ENCODE data around the gene VPS54. TPM values are rescaled to one million over a fixed set of nuclear protein-coding genes. Genes with fewer than 3 reads are reported as not detected.

The VPS54 gene
- total and polyA plus RNA-seq, 5 donors: 8.5 to 14.8 (median 13.3) TPM

GRCh38 chr2:64052463-64053241 is 33.4 kb upstream of the VPS54 start:
- Histone ChIP-seq H3K4me1 (ENCODE audit: control insufficient read depth, insufficient read depth, low read length) (no peaks in the 10 kb centered on the region), H3K27ac (ENCODE audit: low read length) (no peak overlapping the region), H3K4me3 (ENCODE audit: low read length) (no peak overlapping the region), H3K27me3 (ENCODE audit: control insufficient read depth, insufficient read depth) (no peaks in the 10 kb centered on the region), H3K9me3 (ENCODE audit: control insufficient read depth, low read length) (no peaks in the 10 kb centered on the region)
- ATAC-seq (peak; percentile 71 to 92), DNase-seq (no peak)
- intact Hi-C loops (cut with DNase I): loop anchor here in 3 of 4 donors (5.0 to 10.0 kb wide), 4 partner anchors 92 to 432 kb away; partner anchors contain the start of gene PELI1 (in 1 of the 3)
- 76% methylated on average over 3 of the region's 3 CpGs for WGBS

DNA sequence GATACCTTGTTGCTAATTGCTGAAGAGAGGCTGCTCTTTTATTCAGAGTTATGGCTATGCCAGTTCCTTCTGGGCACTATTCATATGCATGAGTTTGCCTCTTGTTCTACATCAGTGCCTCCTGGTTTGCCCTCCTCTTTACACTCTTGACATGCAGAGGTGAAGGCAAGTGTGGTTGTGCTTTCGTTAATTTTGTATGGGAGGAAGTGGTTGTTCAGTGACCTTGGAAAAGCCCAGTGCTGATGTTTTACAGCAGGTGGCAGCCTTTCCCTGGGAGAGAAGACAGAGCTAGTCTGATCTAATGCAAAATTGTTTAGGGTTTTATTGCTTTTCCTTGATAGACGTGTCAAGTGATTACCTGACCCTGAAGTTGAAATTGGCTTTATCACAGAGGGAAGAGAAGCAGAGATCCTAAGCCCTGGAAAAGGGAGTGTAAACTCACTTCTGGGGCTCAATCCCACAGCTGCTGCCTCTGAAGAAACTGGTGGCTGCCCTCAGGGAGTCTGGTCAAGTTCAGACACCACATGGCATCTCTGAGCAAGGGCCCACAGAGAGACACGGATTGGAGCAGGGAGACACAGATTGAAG is 30.5 kb upstream of the VPS54 start:
- Histone ChIP-seq H3K27me3 (ENCODE audit: control insufficient read depth, insufficient read depth) (no peaks in the 10 kb centered on the region), H3K9me3 (ENCODE audit: control insufficient read depth, low read length) (no peaks in the 10 kb centered on the region), H3K4me3 (ENCODE audit: low read length) (no peak overlapping the region), H3K4me1 (ENCODE audit: control insufficient read depth, insufficient read depth, low read length) (no peaks in the 10 kb centered on the region), H3K27ac (ENCODE audit: low read length) (no peak overlapping the region)
- ATAC-seq (peak; percentile 80 to 88), DNase-seq (peak; percentile 45 to 78 (median 75))
- intact Hi-C loops (cut with DNase I): loop anchor here (2.0 to 10.0 kb wide), 6 partner anchors 95 to 438 kb away; partner anchors contain the start of gene PELI1 (in 1 of the 4)
- under 1% methylated on average over 3 of the region's 3 CpGs for WGBS

- Histone ChIP-seq H3K4me1 (ENCODE audit: control insufficient read depth, insufficient read depth, low read length) (no peaks in the 10 kb centered on the region), H3K9me3 (ENCODE audit: control insufficient read depth, low read length) (no peaks in the 10 kb centered on the region), H3K4me3 (ENCODE audit: low read length) (no peak overlapping the region), H3K27me3 (ENCODE audit: control insufficient read depth, insufficient read depth) (no peaks in the 10 kb centered on the region), H3K27ac (ENCODE audit: low read length) (no peak overlapping the region)
- intact Hi-C loops (cut with DNase I): loop anchor here in 2 of 4 donors (5.0 kb wide), 2 partner anchors 281 to 441 kb away; no protein-coding TSS in a partner anchor
- WGBS: 97% methylated on average over 2 of the region's 2 CpGs
- DNase-seq (no peak), ATAC-seq (no peak)
Measured at GRCh38 chr2:64045938-64046337, 26.7 kb upstream of the VPS54 start.

DNA sequence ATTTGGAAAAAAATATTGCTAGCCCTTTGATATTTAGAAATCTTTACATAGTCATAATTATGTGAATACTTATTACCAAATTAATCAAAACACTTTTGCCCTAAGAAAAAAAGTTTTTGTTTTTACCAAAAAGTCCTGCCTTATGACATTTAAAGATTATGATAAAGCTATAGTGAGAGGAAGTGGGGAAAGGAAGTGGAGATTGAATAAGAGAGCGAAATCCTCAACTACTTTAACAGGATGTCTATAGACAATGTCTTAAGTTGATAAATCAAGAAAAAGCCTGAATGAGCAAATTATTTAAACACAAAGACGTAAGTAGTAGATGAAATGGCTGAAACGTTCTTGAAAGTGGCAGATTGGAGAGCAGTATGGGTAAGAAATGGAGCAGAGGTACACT is 20.9 kb upstream of the VPS54 start:
- no peaks in the 10 kb centered on the region for H3K9me3 ChIP-seq (ENCODE audit: control insufficient read depth, low read length)
- no peak overlapping the region for H3K27ac ChIP-seq (ENCODE audit: low read length)
- H3K4me3 ChIP-seq (ENCODE audit: low read length): no peak overlapping the region
- H3K27me3 ChIP-seq (ENCODE audit: control insufficient read depth, insufficient read depth): no peaks in the 10 kb centered on the region
- intact Hi-C loops (cut with DNase I): no loop called here
- no peak for ATAC-seq
- DNase-seq: no peak
- WGBS: 51% methylated on average over 3 of the region's 3 CpGs
- no peaks in the 10 kb centered on the region for H3K4me1 ChIP-seq (ENCODE audit: control insufficient read depth, insufficient read depth, low read length)

DNA sequence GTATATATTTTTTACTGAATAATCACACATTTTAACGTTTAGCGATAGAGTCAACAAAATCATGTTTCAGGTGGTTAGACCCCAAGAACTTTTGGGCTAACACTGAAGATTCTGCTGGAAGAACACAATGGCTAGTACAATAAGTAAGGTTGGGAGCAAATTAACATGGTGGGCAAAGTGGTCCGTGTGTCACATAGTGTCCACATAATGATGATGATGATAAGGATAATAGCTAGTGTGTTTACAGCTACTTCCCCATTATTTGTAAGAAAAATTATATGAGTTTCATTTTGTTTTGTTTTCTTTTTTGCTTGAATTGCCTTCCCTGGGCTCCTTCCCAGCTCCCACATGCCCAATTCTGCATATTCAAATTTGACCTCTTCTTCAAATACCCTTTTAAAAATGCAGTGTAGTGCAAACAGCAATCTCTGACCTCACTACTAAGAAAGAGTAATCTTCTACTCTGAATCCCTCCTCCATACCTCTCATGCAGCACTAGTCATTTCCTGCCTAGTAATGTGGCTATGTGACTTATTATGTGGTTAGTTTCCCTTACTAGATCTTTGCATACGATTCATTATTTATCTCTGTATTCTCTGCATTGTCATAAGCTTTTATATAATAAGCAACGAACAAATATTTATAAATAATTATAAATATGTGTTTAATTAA is 16.9 kb upstream of the VPS54 start:
- ATAC-seq (no peak), DNase-seq (no peak)
- H3K9me3 ChIP-seq (ENCODE audit: control insufficient read depth, low read length): no peaks in the 10 kb centered on the region
- no peaks in the 10 kb centered on the region for H3K4me1 ChIP-seq (ENCODE audit: control insufficient read depth, insufficient read depth, low read length)
- intact Hi-C loops (cut with DNase I): no loop called here
- H3K27me3 ChIP-seq (ENCODE audit: control insufficient read depth, insufficient read depth): no peaks in the 10 kb centered on the region
- WGBS: 70% methylated on average over 5 of the region's 5 CpGs
- no peak overlapping the region for H3K27ac ChIP-seq (ENCODE audit: low read length)
- no peak overlapping the region for H3K4me3 ChIP-seq (ENCODE audit: low read length)

- 71% methylated on average over 4 of the region's 4 CpGs for WGBS
- DNase-seq (no peak), ATAC-seq (no peak)
- no peaks in the 10 kb centered on the region for H3K9me3 ChIP-seq (ENCODE audit: control insufficient read depth, low read length)
- no peaks in the 10 kb centered on the region for H3K27me3 ChIP-seq (ENCODE audit: control insufficient read depth, insufficient read depth)
- no peak overlapping the region for H3K27ac ChIP-seq (ENCODE audit: low read length)
- intact Hi-C loops (cut with DNase I): no loop called here
- no peaks in the 10 kb centered on the region for H3K4me1 ChIP-seq (ENCODE audit: control insufficient read depth, insufficient read depth, low read length)
- no peak overlapping the region for H3K4me3 ChIP-seq (ENCODE audit: low read length)
Measured at GRCh38 chr2:64035072-64035942, 16.1 kb upstream of the VPS54 start.

DNA sequence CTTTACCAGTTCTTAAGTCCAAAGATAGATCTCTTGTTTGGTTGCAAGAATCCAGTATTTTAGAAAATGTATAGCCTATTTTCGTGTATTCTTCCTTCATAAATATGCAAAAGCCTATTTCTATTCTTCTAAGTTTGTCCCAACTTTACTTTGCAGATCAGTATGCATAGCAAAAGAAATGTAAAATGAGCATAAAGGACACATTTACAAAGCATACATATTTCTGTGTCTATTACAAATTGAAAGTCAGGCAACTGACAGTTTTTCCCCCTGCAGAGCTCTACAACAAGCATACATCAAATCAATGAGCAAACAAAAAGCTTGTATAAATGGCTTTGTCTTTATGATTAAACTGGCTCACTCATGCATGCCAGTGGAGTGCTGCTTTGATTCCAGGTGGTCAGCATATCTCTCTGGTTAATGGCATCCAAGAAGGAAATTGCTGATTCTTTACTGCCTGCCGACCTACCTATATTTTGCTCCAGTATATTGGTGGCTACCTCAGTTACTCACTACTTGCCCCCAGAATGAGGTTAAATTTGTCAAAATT is 10.0 kb upstream of the VPS54 start:
- intact Hi-C loops (cut with DNase I): no loop called here
- ATAC-seq: no peak
- no peak overlapping the region for H3K27ac ChIP-seq (ENCODE audit: low read length)
- no peak for DNase-seq
- no peak overlapping the region for H3K4me3 ChIP-seq (ENCODE audit: low read length)
- 88% methylated on average over 2 of the region's 2 CpGs for WGBS
- H3K4me1 ChIP-seq (ENCODE audit: control insufficient read depth, insufficient read depth, low read length): no peaks in the 10 kb centered on the region
- no peaks in the 10 kb centered on the region for H3K9me3 ChIP-seq (ENCODE audit: control insufficient read depth, low read length)
- no peaks in the 10 kb centered on the region for H3K27me3 ChIP-seq (ENCODE audit: control insufficient read depth, insufficient read depth)

- no peaks in the 10 kb centered on the region for H3K4me1 ChIP-seq (ENCODE audit: control insufficient read depth, insufficient read depth, low read length)
- 87% methylated on average over 3 of the region's 3 CpGs for WGBS
- DNase-seq (no peak), ATAC-seq (no peak)
- no peaks in the 10 kb centered on the region for H3K9me3 ChIP-seq (ENCODE audit: control insufficient read depth, low read length)
- intact Hi-C loops (cut with DNase I): no loop called here
- no peak overlapping the region for H3K27ac ChIP-seq (ENCODE audit: low read length)
- H3K4me3 ChIP-seq (ENCODE audit: low read length): no peak overlapping the region
- no peaks in the 10 kb centered on the region for H3K27me3 ChIP-seq (ENCODE audit: control insufficient read depth, insufficient read depth)
Measured at GRCh38 chr2:64025741-64026140, 6.5 kb upstream of the VPS54 start.

DNA sequence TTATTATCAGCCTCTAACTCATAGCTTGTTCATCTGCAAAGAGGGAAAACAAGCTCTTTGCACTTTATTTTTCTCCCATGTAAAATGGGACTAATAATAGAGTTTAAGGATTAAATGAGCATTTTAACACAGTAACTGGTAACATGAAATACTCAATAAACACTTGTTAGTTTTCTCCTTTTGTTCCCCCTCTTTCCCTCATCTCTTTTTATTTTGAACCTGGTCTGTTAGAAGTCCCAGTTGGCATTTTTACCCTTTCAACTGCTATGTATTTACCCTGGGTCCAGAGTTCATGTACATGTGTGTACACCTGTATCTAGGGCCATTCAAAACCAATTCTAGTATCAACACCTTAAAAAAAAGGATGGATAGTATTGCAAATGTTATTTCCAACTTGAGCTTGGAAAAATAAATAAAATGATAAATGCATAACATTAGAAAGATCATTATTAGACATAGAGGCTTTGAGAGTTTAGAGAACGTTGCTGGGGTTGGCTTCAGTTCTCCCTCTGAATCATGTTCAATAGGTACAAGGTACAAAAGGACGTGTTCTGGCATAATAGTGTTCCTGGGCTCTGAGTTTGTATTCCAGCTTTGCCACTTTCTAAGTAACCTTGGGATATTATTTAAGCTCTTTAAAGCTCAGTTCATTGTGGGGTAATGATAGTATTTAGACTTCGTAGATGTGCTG is 5.2 kb upstream of the VPS54 start:
- no peaks in the 10 kb centered on the region for H3K27me3 ChIP-seq (ENCODE audit: control insufficient read depth, insufficient read depth)
- intact Hi-C loops (cut with DNase I): no loop called here
- DNase-seq (no peak), ATAC-seq (no peak)
- WGBS: 92% methylated on average over 3 of the region's 3 CpGs
- H3K4me3 ChIP-seq (ENCODE audit: low read length): no peak overlapping the region
- no peaks in the 10 kb centered on the region for H3K9me3 ChIP-seq (ENCODE audit: control insufficient read depth, low read length)
- H3K27ac ChIP-seq (ENCODE audit: low read length): no peak overlapping the region
- peaks cover 4% of the 10 kb centered on the region for H3K4me1 ChIP-seq (ENCODE audit: control insufficient read depth, insufficient read depth, low read length)

Measured in right cardiac atrium (tissue), 5 donors.